GM12878 (cell line): ENCODE measurements around the gene EPOP. TPM values are rescaled to one million over a fixed set of nuclear protein-coding genes. Genes with fewer than 3 reads are reported as not detected.
A peak's percentile ranks its signal among the peaks of the same experiment; 100 is the strongest.

Experiments
- ATAC-seq: fragments of 200-7000 bp; cut with Tn5 transposase; 3 replicates; pipeline ENCODE4 v1.9.1; 2020; ENCODE audit warnings: mild to moderate bottlenecking, moderate library complexity
- BruUV-seq: library from RNA; stranded (reverse); fragments of 400-500 nt; replicated peaks from 2 replicates; lab custom pipeline; 2021; lab: Mats Ljungman, UMichigan
- CTCF ChIA-PET: fragments of 300-600 bp; sonication (Branson Sonifier 250); formaldehyde crosslinking; extraction: SDS; loops from one replicate; lab custom pipeline; 2021; ENCODE audit warnings: inconsistent platforms; lab: Yijun Ruan, JAX
- POLR2A ChIA-PET: fragments of 350-600 bp; formaldehyde crosslinking; extraction: SDS; loops from one replicate; lab custom pipeline; 2021; ENCODE audit warnings: inconsistent platforms; lab: Charles Lee
- RAD21 ChIA-PET: fragments of 300-600 bp; sonication (Branson Sonifier 250); formaldehyde crosslinking; loops from one replicate; lab custom pipeline; 2023; ENCODE audit warnings: antibody characterized with exemption; ENCODE audit not compliant: unreplicated experiment; lab: Charles Lee
- SMC1A ChIA-PET: fragments of 300-600 bp; sonication (Branson Sonifier 250); formaldehyde crosslinking; loops from one replicate; lab custom pipeline; 2023; ENCODE audit not compliant: unreplicated experiment, uncharacterized antibody; lab: Charles Lee
- DNase-seq: peaks from one replicate; pipeline ENCODE4 v3.0.0-alpha.2; 2011; ENCODE audit warnings: low read depth, low spot score
- FAIRE-seq: peaks from 3 replicates; lab custom pipeline; 2011; peaks lifted over from hg19 to GRCh38; lab: Jason Lieb, UNC
- H2AFZ ChIP-seq: 2 replicates; pipeline ENCODE4 v1.6.0; 2011; ENCODE audit warnings: low read depth, low read length, control low read depth; ENCODE audit not compliant: control insufficient read depth
- H3K27ac ChIP-seq: 2 replicates; pipeline ENCODE4 v1.5.1; 2011; ENCODE audit warnings: control low read depth; ENCODE audit not compliant: control insufficient read depth, insufficient read depth
- H3K27me3 ChIP-seq, 2 experiments: replicated peaks in 1 of 2; 2 replicates each; pipeline versions ENCODE4 v1.6.0 to v1.6.1; 2011; ENCODE audit warnings: low read length in 1 of 2; ENCODE audit not compliant: control insufficient read depth in 2 of 2, insufficient read depth in 2 of 2
- H3K36me3 ChIP-seq, 2 experiments: 2 replicates each; pipeline ENCODE4 v1.5.1; 2011; ENCODE audit warnings: low read length in 1 of 2; ENCODE audit not compliant: control insufficient read depth in 2 of 2, insufficient read depth in 2 of 2
- H3K4me1 ChIP-seq: 2 replicates; pipeline ENCODE4 v1.6.1; 2011; ENCODE audit warnings: mild to moderate bottlenecking, low read length, moderate library complexity, mixed read lengths; ENCODE audit not compliant: control insufficient read depth, insufficient read depth
- H3K4me2 ChIP-seq: 2 replicates; pipeline ENCODE4 v1.6.0; 2011; ENCODE audit warnings: control low read depth; ENCODE audit not compliant: control insufficient read depth, insufficient read depth
- H3K4me3 ChIP-seq: fragments of 200-600 bp; sonication (generic); 2 replicates; pipeline ENCODE4 v1.5.1; 2016
- H3K79me2 ChIP-seq: 2 replicates; pipeline ENCODE4 v1.6.0; 2011; ENCODE audit warnings: low read length; ENCODE audit not compliant: control insufficient read depth, insufficient read depth
- H3K9ac ChIP-seq: 2 replicates; pipeline ENCODE4 v1.8.0; 2011; ENCODE audit warnings: low read length, control low read depth, mixed read lengths; ENCODE audit not compliant: control insufficient read depth, insufficient read depth
- H3K9me3 ChIP-seq: replicated peaks from 3 replicates; pipeline ENCODE4 v1.5.1; 2011; ENCODE audit warnings: mild to moderate bottlenecking, low read length; ENCODE audit not compliant: control insufficient read depth, insufficient read depth
- H4K20me1 ChIP-seq: 2 replicates; pipeline ENCODE4 v1.6.0; 2011; ENCODE audit not compliant: control insufficient read depth, insufficient read depth
- IKZF2 ChIP-seq, 2 experiments: fragments of 450-650 bp; IDR thresholded peaks; 2 replicates each; pipeline ENCODE4 v1.6.1; 2017; ENCODE audit warnings: mild to moderate bottlenecking in 2 of 2, moderate library complexity in 2 of 2
- NR2C1 ChIP-seq: fragments of 450-650 bp; IDR thresholded peaks from 2 replicates; pipeline ENCODE4 v1.6.1; 2017; ENCODE audit warnings: antibody characterized with exemption, mild to moderate bottlenecking, moderate library complexity
- PML ChIP-seq: IDR thresholded peaks from 2 replicates; pipeline ENCODE4 v1.6.1; 2012; ENCODE audit warnings: low read length, inconsistent platforms
- TCF7 ChIP-seq: IDR thresholded peaks from 2 replicates; pipeline ENCODE4 v1.6.1; 2014; ENCODE audit warnings: antibody characterized with exemption, borderline replicate concordance
- WGBS: methylation state at CpG from one replicate; pipeline ENCODE4 v1.1.6; 2016; ENCODE audit warnings: low lambda C conversion rate; ENCODE audit not compliant: insufficient replicate concordance, insufficient coverage; ENCODE audit errors: missing lambda C conversion rate; 5-methylcytosine and 5-hydroxymethylcytosine counted together
- in situ Hi-C: fragments of 300-500 bp; cut with MboI; formaldehyde crosslinking; loops from 9 replicates; pipeline ENCODE4 v1.14.3; 2018; ENCODE audit warnings: mixed read lengths
- intact Hi-C: fragments of 100-400 bp; cut with micrococcal nuclease; formaldehyde crosslinking; loops from one replicate; pipeline ENCODE4 v1.14.2; 2022; ENCODE audit not compliant: unreplicated experiment
- polyA plus RNA-seq, 11 experiments: library from polyadenylated mRNA; depleted of rRNA in 4 of 11; unstranded in 6 of 11; stranded (reverse) in 5 of 11; fragments of >200 nt; fragmentation: Nextera tagmentation in 4 of 11; fragmentation: Illumina TruSeq in 1 of 11; extraction: Ambion mirVana in 4 of 11; extraction: Trizol in 1 of 11; gene quantifications; 1 replicate in 1 of 11; 2 replicates in 10 of 11; pipeline versions ENCODE4 v1.2.1 to v1.2.3, GENCODE V29; 2011 to 2016; ENCODE audit warnings: inconsistent platforms in 2 of 11, missing spikeins in 2 of 11, low read depth in 1 of 11
- total RNA-seq, 4 experiments: library from RNA; depleted of rRNA in 3 of 4; stranded (reverse); fragments of >200 nt in 3 of 4; fragmentation: Illumina TruSeq in 1 of 4; extraction: Trizol in 1 of 4; gene quantifications; 2 replicates each; pipeline versions ENCODE4 v1.2.1 to v1.2.3, GENCODE V29; 2013 to 2021

The EPOP gene
- total and polyA plus RNA-seq, 10 of the 15 experiments (the other 5 are each of a cell fraction or from before 2014, with no cell fraction given), result 0.53 to 9.0 (median 3.7) TPM

DNA sequence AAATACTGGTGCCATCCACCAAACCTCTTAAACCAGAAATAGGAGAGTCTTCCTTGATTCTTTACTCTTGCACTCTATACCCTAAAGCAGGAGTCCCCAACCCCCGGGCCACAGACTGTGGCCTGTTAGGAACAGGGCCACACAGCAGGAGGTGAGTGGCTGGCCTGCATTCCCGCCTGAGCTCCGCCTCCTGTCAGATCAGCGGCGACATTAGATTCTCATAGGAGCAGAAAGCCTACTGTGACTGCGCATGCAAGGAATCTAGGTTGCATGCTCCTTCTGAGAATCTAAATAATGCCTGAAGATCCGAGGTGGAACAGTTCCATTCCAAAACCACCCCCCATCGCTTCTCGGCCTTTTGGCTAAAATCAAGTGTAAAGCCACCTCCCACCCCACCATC is 38.7 kb downstream of the EPOP start:
- POLR2A ChIA-PET, result no interaction called here
- BruUV-seq, result no TSS peak
- Histone ChIP-seq H4K20me1 (no peaks in the 10 kb centered on the region), H3K9ac (no peak overlapping the region), H3K9me3 (no peaks in the 10 kb centered on the region), H3K36me3 (no peaks in the 10 kb centered on the region), H3K79me2 (no peaks in the 10 kb centered on the region), H2AFZ (no peak overlapping the region), H3K27me3 (no peaks in the 10 kb centered on the region), H3K4me2 (no peak overlapping the region), H3K27ac (no peak overlapping the region), H3K4me1 (peaks cover 2% of the 10 kb centered on the region; the same call in 1 of the 2 replicates), H3K4me3 (no peak overlapping the region)
- ATAC-seq, result no peak
- no peak for DNase-seq
- TF ChIP-seq PML, result no peak
- no peak for TF ChIP-seq TCF7
- CTCF ChIA-PET, result interaction anchor here (1.3 kb wide), 1 partner anchor 10 kb away, joined by 3 read pairs; no protein-coding TSS in a partner anchor
- no peak for FAIRE-seq
- intact Hi-C loops, result no loop called here
- in situ Hi-C loops, result no loop called here
- RAD21 ChIA-PET, result no interaction called here
- WGBS, result 78% methylated on average over 9 of the region's 9 CpGs
- SMC1A ChIA-PET, result interaction anchor here (1.0 kb wide), 1 partner anchor 28 kb away, joined by 3 read pairs; no protein-coding TSS in a partner anchor

- no peak for DNase-seq
- no peak overlapping the region for H3K4me3 ChIP-seq
- H3K79me2 ChIP-seq, result no peaks in the 10 kb centered on the region
- no peak for FAIRE-seq
- WGBS, result 39% methylated on average over 6 of the region's 6 CpGs
- ChIA-PET RAD21 (no interaction called here), CTCF (no interaction called here), SMC1A (no interaction called here), POLR2A (no interaction called here)
- H3K9ac ChIP-seq, result no peak overlapping the region
- H3K9me3 ChIP-seq, result no peaks in the 10 kb centered on the region; the same call in 2 of the 3 replicates
- no peaks in the 10 kb centered on the region for H4K20me1 ChIP-seq
- intact Hi-C loops (no loop called here), in situ Hi-C loops (no loop called here)
- peak; percentile 49; the same call in 1 of the 3 replicates for ATAC-seq
- peaks cover 2% of the 10 kb centered on the region; the same call in 1 of the 2 replicates for H3K4me1 ChIP-seq
- TF ChIP-seq IKZF2 (IDR thresholded peaks at IDR 0.05), result 0 out of 4 replicates have a peak, but pooled peaks of 1 of the 2 experiments have one; percentile 14
- TF ChIP-seq NR2C1, result no peak
- H2AFZ ChIP-seq, result peak overlapping the region; percentile 48
- no TSS peak for BruUV-seq
- H3K36me3 ChIP-seq, result no peaks in the 10 kb centered on the region
- H3K27ac ChIP-seq, result no peak overlapping the region
- H3K4me2 ChIP-seq, result 0 out of 2 replicates have a peak overlapping the region, but pooled peaks have one; percentile 30
- no peaks in the 10 kb centered on the region for H3K27me3 ChIP-seq
Measured at GRCh38 chr17:38632334-38632733, 42.4 kb downstream of the EPOP start.
